NCI-H2029 (cell line): Measurements from ENCODE around the gene PTPN20.
A peak's percentile ranks its signal among the peaks of the same experiment; 100 is the strongest.

ENCODE experiments used
- DNase-seq: peaks from one replicate; lab custom pipeline; 2025; lab: John Stamatoyannopoulos, UW

The PTPN20 gene

DNA sequence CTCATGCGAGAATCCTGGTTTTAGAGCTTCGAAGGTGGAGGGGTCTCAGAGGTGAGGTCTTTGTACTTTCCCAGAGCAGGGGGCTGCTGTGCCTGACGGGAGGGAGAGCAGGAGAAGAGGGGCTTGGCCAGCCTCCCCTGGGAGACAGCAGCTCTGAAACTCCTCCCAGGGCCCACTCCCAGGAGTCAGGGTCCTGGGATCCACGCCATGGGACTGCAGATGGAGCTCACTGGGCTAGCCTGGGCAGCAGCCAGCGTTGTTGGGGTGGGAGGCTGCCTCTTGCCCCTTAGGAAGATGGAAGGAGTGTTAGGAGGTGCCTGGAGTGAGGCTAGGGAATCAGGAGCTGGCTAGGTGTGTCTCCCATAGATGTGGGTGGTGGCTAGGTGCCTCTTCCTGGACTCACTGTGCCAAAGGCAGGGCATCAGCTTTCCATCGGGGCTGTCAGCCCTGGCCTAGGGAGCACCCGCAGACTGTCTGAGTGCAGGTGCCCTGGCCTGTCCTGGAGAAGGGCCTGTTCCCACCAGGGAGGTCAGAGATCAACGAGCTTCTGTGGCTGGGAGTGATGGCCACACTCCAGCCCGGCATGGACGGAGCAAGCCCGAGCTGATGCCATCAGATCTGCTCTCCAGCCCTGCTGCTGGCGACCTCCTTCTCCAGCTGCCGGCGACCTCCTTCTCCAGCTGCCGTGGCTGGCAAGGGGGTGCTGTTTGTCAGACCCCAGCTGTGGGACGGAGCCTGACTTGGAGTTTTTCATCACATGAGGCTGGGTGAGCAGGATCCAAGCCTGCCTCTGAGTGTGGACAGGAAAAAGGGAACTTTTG, 111.3 kb downstream of the PTPN20 start:
- no peak for DNase-seq

DNA sequence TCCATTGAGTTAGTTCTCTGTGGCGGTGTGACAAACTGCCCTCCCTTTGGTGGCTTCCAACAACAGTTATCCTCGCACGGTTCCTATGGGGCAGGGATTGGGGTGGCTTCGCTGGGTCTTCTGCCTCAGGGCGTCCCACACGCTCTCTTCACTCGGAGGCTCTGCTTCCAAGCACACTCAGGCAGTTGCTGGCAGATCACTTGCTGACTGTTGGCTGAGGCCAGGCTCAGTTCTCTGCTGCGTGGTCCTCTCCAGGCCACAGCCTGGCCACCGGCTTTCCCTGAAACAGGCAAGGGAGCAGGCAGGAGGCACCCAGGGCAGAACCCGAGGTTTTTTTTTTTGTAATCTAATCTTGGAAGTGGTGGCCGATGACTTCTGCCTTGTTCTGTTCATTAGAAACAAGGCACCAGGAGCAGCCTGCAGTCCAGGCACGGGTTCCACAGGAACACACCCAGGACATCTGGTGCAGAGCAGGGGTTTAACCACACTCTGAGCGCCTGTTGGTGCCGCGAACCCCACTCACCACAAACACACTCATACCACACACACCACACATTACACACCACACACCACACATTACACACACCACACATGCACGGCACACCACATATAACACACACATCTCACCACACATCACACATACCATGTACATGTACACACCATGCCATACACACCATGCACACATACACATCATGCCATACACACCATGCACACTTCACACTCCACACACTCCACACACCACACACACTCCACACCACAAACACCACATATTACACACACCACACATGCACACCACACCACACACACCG, 112.2 kb downstream of the PTPN20 start:
- DNase-seq, result no peak

DNA sequence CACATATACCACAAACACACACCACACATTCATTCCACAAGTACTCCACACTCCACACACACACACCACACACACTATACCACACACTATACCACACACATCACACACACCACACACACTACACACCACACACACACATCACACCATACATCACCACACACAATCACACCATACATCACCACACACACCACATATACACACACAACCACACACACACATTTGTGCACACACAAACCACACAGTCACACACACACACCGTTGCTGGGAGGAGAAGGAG, 112.8 kb downstream of the PTPN20 start:
- no peak for DNase-seq

DNA sequence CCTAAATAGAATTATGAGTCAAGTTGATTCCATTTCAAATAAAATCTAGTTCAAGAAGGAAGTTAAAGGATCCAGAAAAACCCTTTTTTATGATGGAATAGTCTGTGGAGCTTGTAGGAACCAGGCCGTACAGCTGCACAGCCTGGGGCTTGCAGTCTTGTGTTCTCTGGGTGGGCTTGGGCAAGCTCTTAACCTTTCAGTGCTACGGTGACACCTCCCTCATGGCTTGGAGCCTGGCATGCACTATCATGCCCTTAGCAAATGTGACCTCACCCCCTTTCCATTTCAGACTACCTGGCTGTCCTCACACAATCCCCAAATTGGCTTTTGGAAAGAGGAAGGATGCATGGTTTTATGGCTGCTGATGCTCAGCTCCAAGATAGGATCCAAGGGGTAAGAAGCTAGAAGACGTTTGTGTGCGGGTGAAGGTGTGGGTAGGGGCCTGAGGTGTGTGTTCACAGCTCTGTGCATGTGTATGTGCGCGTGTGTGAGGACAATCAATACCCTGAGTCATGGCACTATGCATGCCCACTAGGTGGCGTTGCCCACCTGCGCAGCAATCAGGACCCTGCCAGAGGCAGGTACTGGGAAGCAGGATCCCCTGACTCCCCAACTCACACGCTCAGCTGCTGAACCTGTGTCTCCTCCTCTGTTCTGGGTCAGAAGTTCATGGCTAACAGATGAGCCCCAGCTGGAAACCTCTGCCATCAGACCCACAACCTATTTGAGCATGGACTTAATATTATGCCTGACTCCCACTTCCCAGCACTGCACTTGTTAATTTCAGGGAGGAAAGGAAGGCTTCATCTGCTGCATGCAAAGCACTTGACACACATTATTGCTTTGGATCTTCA, 113.4 kb downstream of the PTPN20 start:
- peak; percentile 0 for DNase-seq

DNA sequence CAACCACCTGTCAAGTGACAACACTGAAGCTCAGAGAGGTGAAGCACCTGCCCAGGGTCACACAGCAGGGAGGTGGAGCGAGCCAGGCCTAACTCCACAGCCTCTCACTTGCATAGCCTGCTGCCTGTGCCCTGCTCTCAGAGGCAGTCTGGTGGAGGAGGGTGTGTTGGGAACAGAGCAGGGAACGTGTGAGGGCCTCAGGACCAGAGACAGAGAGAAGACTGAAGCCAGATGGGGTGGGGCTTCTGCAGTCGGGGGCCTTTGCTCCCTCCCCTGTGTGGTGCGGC, 114.0 kb downstream of the PTPN20 start:
- no peak for DNase-seq

DNA sequence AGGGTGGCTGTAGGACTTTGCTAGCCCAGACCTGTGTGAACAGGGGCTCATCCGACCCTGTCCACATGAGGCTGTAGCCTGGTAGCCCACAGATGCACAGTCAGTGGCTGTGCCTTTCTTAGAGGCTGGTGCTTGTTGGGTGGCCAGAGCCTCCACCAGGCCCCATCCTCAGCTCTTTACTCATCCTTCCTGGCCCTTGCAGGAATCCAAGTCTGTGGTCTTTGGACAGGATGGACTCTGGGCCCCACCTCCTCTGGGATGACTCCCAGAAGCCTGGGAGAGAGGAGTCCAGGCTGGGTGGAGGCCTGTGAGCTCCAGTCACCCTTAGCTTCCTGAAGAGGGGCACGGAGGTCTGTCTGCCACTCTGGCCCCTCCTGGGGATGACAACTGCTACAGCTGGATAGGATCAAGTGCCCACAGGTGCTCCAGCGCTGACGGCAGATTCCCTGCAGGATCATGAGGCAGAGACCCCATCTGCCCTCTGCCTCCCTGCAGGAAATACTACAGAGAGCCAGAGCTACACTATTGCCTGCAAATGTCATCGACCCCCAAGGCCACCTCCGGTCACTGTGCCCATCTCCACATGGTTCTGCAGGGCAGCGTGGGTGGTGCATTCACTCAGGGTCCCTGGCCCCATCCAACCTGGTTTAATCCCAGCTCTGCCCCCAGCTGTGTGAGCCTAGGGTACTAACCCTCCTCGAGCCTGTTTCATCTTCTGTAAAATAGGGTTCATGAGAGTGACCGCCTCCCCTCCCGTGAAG, 114.5 kb downstream of the PTPN20 start:
- no peak for DNase-seq

DNA sequence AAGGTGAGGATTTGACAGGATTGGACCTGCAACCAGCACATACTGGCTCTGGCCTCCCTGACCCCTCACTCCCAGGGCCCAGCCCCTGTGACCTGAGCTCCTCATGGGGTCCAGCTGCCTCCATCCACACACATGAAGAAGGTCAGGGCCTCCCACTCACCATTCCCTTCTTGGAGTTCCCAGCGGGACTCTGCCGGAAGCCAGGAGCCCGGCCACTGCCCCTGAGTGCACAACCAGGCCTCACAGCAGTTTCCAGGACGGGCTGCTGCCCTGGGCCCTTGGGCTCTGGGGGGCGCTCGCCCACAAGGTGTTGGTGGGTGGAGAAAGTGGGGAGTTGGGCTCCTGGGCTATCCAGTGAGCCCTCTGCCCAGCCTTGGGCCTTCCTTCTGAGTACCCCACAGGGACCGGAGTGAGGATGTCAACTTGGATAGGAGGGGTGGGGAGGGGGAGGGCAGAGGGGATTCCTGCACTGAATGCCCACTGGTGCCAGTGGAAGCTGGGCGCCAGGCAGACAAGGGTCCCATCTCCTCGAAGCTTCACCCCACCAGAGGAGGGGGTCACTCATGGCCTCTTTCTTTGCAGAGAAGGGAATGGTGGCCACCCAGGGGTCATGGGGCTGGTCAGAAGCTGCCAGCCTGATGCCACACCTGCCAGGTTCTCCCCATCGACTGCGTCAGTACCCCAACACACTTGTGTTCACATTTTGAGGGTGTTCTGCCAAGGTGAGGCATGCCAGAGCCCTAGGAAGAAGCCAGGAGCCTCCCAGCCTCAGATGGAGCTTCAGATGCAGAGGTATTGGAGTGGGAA, 115.3 kb downstream of the PTPN20 start:
- no peak for DNase-seq

DNA sequence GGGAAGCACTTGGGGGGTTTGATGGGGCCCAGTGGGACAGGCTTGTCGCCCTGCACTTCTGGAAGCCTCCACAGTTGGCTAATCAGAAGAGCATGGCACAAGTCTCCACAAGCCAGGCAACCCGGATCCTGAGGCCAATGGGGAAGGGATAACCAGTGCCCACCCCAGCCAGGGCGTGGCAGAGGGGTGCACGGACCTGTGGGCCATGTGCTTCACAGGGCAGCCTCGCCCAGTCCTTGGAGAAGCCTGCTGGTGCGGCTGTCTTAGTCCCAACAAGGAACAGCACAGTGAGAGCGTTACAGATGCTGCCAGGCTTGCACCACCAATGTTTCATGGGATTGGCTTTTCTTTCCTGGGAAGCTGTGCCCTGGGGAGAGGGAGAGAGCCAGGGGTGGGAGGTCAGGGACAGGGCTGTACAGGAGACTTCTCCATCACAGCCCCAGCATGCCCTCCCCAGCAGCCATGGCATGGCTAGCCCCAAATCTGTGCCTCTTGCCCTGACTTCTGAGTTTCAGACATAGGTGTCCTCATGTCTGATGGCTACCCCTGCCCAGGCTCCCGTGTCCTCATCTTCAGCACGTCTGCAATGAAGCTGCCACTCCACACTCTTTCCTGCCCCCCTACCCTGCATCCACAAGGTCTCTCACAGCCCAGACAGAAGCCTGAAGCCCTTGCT, 116.0 kb downstream of the PTPN20 start:
- DNase-seq, result no peak

DNA sequence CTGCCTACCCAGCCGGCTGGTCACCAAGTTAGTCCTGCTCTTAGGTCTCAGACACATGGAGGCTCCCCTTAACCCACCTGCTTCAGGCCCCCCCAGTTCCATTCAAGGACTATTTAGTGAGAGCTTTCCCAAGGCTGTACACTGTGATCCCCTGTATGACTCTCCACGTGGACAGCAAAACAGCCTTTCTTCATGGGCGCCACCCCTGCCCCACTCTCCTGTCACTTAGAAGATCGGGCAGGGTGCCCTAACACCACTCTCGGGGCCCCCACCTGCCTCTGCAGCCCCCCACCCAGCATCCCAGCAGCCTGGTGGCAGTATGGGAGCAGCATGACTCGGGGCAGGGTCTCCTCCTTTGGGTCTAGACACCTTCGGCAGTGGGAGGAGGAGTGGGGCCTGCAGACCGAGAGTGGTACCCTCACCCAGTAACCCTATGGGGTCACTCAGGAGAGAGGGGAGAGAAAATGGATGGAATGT, 116.6 kb downstream of the PTPN20 start:
- no peak for DNase-seq

DNA sequence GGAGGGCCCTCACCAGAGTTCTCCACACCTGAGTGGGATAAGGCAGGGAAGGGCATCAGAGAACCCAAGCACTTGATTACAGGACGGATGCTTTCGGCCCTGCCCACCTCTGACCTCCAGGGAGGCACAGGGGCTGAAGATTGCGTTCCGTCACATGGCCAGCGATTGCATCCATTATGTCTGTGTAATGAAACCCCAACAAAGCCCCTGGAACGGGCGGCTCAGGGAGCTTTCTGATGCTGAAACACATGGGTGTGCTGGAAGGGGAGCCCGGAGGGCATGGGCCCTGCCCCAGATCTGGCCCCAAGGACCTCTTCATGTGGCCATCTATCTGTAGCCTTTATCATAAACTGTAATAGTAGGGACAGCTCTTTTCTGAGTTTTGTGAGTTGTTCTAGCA, 117.2 kb downstream of the PTPN20 start:
- no peak for DNase-seq

DNA sequence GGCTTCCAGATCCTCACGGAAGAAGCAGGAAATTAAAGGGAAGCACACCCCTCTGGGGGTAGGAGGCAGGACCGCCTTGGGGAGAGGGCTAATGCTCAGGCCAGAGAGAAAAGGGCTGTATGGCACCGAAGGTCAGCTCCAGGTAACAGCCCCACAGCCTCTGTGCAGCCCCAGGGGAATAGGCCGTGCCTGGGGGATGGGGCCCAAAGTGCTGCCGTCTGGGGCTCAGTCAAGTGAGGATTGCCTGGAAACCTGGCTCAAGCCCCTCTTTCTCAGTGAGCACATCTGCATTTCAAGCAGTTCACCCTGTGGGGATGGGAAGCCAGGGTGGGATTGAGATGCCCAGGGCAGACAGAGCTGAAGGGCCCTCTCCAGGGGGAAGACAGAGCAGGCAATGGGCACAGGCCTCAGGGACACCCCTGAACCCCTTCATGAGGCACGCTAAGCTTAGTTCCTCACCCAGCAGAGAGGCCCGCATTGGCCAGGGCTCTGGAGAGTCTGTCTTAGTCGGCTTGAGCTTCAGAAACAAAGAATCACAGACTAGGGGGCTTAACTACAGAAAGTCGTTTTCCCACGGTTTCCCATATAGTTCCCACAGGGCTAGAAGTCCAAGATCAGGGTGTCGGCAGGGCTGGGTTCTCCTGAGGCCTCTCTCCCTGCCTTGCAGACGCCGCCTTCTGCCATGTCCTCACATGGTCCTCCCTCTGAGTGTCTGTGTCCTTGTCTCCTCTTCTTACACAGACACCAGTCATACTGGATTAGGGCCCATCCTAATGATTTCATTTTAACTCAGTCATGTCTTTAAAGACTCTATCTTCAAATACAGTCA, 118.2 kb downstream of the PTPN20 start:
- no peak for DNase-seq

DNA sequence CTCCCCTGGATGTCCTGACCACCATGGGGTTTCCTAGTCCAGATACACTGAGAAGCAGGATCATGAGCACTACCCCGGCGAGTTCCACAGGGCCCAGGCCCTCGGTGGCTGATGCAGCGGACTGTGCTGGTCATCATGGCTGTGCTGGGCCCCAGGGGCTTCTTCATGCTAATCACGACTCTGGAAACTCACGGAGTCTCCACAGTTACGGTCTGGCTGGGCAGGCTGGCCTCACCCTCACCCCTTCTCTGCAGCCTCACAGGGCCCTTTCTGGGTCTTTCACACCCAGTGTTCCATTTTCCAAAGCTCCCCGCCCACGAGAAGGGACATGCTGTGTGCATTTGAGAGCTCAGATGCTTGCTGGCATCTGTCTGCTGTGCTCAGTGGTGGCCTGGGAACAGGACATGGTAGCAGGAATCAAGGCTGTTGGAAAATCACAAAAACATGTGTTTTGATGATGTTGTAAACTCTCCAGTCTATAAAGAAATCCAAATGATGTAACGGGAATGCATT, 119.0 kb downstream of the PTPN20 start:
- DNase-seq, result no peak

DNA sequence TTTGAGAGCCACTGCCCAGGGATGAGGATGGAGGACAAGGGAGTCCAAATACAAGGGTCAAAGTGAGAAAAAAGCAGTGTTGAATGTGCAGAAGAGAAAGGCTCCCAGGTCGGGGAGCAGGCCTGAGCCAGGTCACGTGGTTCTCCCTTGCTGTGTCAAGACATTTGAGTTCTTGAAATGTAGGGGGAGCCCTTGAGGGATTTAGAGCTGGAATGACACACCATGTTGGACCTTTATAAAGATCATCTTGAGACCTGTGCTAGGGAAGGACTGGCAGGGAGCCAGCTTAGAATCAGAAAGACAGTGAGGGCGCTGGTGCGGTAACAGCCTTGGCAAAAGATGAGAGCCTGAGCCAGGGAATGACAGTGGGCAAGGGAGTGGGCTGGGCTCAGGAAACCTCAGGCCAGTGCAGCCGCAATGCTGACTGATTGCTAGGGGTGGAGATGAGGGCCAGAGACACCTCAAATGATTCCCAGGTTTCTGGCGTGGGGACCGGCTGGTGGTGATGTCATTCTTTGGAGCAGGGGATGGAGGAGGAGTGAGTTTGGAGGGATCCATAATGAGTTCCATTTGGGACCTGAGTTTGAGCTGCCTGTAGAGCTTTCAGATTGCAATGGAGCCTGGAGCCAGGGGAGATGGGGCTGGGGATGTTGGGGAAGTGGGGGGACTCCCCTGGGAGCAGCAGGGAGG, 120.1 kb downstream of the PTPN20 start:
- DNase-seq, result no peak

DNA sequence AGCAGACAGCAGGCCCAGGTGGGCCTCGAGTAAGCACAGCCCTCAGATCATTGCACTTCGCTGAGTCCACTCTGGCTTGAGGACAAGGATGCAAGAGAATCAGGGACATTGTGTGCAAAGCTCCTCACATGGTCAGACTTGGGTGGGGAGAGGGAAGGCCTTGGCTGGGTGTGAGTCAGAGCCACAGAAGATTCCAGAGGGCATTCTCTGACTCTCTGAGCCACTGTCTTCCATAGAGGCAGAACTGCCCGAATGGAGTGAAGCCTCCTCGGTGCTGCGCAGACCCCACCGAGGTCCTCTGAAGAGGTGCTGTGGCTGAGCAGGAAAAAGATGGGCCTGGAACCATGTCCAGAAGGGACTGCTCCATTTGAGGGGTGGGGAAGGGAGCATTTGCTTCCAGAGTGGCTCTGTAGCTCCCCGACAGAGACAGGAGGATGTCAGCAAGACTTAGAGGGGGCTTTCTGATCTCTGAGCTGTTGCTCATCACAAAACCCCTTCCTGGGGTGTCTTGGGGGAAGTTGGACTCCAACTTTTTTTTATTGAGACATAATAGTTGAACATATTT, 120.8 kb downstream of the PTPN20 start:
- DNase-seq, result no peak

DNA sequence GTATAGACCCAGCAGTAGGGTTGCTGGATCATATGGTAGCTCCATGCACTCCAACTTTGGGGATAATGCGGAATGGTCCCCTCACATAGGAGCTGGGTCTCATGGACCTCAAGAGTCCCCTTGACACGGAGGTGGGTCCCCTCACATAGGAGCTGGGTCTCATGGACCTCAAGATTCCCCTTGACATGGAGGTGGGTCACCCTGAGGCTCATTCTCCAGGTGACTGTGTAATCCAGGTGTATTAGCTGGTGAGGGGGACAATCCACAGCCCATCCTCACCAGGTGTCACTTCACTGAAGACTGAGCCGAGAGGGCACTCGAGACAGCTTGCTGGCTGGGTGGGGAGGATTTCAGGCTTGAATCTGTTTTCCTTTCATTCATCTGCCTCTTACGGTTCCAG, 121.9 kb downstream of the PTPN20 start:
- no peak for DNase-seq

DNA sequence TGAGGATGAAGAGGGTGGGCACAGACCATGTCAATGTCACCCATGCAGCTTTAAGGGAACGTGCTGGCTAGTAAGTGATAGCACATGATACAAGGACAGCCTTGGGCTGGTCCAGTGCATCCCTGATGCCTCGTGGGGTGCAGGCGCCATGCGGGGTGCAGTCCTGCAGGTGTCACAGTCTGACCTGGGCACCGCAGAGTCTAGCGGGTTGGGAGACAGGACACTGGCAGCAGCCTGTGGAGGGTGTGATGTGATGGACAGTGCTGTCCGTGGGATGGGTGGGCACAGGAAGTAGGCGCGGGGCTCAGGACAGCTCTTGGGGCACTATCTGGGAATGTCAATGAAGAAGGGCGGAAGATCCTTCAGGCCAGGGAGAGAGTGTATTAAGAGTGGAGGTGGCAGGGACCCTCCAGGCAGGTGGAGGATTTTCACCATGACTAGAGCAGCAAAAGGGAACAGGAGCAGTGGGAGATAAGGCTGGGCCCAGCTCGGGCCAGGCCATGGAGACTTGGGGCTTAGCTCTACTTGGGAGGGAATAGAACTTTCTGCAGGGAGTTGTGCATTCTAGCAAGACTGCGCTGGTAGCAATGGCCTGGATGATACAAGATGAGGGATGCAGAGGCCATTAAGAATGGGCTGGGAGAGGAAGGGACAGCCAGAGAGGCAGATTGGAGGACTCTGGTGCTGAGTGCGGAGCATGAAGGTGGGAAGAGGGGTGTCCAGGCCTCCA, 122.5 kb downstream of the PTPN20 start:
- DNase-seq, result no peak

DNA sequence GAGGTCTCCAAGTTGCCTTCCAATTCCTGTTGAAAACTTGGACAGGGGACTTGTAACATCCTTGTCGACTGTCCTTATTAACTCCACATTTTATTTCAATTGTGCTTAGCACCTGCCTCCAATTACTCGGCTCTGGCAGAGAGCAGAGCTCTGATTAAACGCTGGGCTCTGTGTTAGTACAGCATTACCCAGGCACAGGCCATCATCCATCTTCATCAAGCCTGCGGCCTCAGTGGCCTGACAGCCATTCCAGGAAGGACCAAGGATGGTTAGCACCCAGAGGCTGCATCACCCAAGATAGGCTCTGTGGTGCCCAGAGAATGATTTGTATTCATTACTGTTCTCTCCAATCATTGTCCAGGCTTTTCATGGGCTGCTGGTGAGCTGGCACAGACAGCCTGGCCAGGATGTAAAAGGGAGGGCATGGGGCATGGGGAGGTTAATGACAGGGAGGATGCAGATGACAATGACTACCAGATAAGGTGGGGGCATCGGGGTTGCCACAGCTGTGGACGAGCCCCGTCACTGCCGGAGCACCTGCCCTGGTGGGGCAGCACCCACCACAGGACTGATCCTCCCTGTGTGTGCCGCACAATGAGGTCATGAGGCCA, 123.3 kb downstream of the PTPN20 start:
- no peak for DNase-seq
